IMR-90 (cell line): Measurements from ENCODE around the gene TMEM30A. TPM values are rescaled to one million over a fixed set of nuclear protein-coding genes. Genes with fewer than 3 reads are reported as not detected.

Experiments used
- ATAC-seq: fragments of 200-7000 bp; cut with Tn5 transposase; 2 replicates; pipeline ENCODE4 v1.9.1; 2020; ENCODE audit warnings: low read depth, mild to moderate bottlenecking, moderate library complexity
- BruUV-seq: library from RNA; stranded (reverse); fragments of 400-500 nt; replicated peaks from 2 replicates; lab custom pipeline; 2021; lab: Mats Ljungman, UMichigan
- CTCF ChIA-PET: fragments of 300-600 bp; formaldehyde crosslinking; extraction: SDS; loops from one replicate; lab custom pipeline; 2021; ENCODE audit warnings: antibody characterized with exemption; lab: Yijun Ruan, JAX
- POLR2A ChIA-PET: fragments of 300-600 bp; sonication (Branson Sonifier 250); formaldehyde crosslinking; loops from one replicate; lab custom pipeline; 2022; ENCODE audit warnings: antibody characterized with exemption; ENCODE audit not compliant: unreplicated experiment; lab: Charles Lee
- DNase-seq: peaks from one replicate; pipeline ENCODE4 v3.0.0; 2013
- H2AFZ ChIP-seq: replicated peaks from 2 replicates; pipeline ENCODE3; 2013; ENCODE audit warnings: low read length, mild to moderate bottlenecking; ENCODE audit not compliant: poor library complexity
- H2AK5ac ChIP-seq: 2 replicates; pipeline ENCODE4 v1.6.1; 2013; ENCODE audit warnings: low read depth, low read length, inconsistent platforms
- H2AK9ac ChIP-seq: replicated peaks from 2 replicates; pipeline ENCODE3; 2013; ENCODE audit warnings: mild to moderate bottlenecking, low read depth, low read length, moderate library complexity; ENCODE audit not compliant: poor library complexity
- H2BK120ac ChIP-seq: 2 replicates; pipeline ENCODE4 v1.6.1; 2013; ENCODE audit warnings: low read depth, low read length, inconsistent platforms
- H2BK15ac ChIP-seq: 3 replicates; pipeline ENCODE4 v1.6.1; 2013; ENCODE audit warnings: low read depth, low read length, inconsistent platforms
- H2BK20ac ChIP-seq: 2 replicates; pipeline ENCODE4 v1.6.1; 2013; ENCODE audit warnings: low read depth, mild to moderate bottlenecking, inconsistent platforms, low read length, moderate library complexity
- H2BK5ac ChIP-seq: 2 replicates; pipeline ENCODE4 v1.6.1; 2013; ENCODE audit warnings: mild to moderate bottlenecking, low read depth, low read length, inconsistent platforms; ENCODE audit not compliant: poor library complexity, severe bottlenecking
- H3K14ac ChIP-seq: replicated peaks from 2 replicates; pipeline ENCODE4 v1.6.1; 2013; ENCODE audit warnings: low read depth, low read length, inconsistent platforms
- H3K18ac ChIP-seq: 2 replicates; pipeline ENCODE4 v1.6.1; 2013; ENCODE audit warnings: low read depth, low read length, control low read depth
- H3K23ac ChIP-seq: 2 replicates; pipeline ENCODE4 v1.6.1; 2013; ENCODE audit warnings: low read depth, low read length, inconsistent platforms
- H3K27ac ChIP-seq: 2 replicates; pipeline ENCODE4 v1.5.1; 2013; ENCODE audit warnings: mild to moderate bottlenecking, control low read depth, low read length; ENCODE audit not compliant: insufficient read depth
- H3K27me3 ChIP-seq: 2 replicates; pipeline ENCODE4 v1.6.1; 2013; ENCODE audit warnings: low read length; ENCODE audit not compliant: control insufficient read depth, insufficient read depth
- H3K36me3 ChIP-seq: 2 replicates; pipeline ENCODE4 v1.6.1; 2013; ENCODE audit warnings: low read length, mixed read lengths; ENCODE audit not compliant: control insufficient read depth, insufficient read depth
- H3K4ac ChIP-seq: 2 replicates; pipeline ENCODE4 v1.6.1; 2013; ENCODE audit warnings: low read depth, low read length, inconsistent platforms
- H3K4me1 ChIP-seq: 2 replicates; pipeline ENCODE4 v1.6.1; 2013; ENCODE audit warnings: low read length, mixed read lengths; ENCODE audit not compliant: control insufficient read depth, insufficient read depth
- H3K4me2 ChIP-seq: 2 replicates; pipeline ENCODE4 v1.6.1; 2013; ENCODE audit warnings: low read depth, mild to moderate bottlenecking, control low read depth, low read length, moderate library complexity
- H3K4me3 ChIP-seq: 2 replicates; pipeline ENCODE4 v1.5.1; 2013; ENCODE audit warnings: low read depth, mild to moderate bottlenecking, control low read depth, low read length, moderate library complexity; ENCODE audit not compliant: insufficient read depth
- H3K56ac ChIP-seq: 2 replicates; pipeline ENCODE4 v1.6.1; 2013; ENCODE audit warnings: low read length, inconsistent platforms; ENCODE audit not compliant: insufficient read depth; ENCODE audit errors: extremely low read depth
- H3K79me1 ChIP-seq, 2 experiments: 2 replicates each; pipeline ENCODE4 v1.6.1; 2013; ENCODE audit warnings: low read length in 2 of 2, inconsistent platforms in 1 of 2, low read depth in 1 of 2
- H3K9ac ChIP-seq: 2 replicates; pipeline ENCODE4 v1.6.1; 2013; ENCODE audit warnings: low read depth, low read length, control low read depth
- H3K9me1 ChIP-seq: 2 replicates; pipeline ENCODE4 v1.6.1; 2013; ENCODE audit warnings: low read length, inconsistent platforms; ENCODE audit not compliant: insufficient read depth
- H3K9me3 ChIP-seq: 2 replicates; pipeline ENCODE4 v1.6.1; 2013; ENCODE audit warnings: low read length; ENCODE audit not compliant: control insufficient read depth, insufficient read depth
- H4K20me1 ChIP-seq: 2 replicates; pipeline ENCODE4 v1.6.1; 2013; ENCODE audit warnings: low read length, inconsistent platforms; ENCODE audit not compliant: insufficient read depth
- H4K5ac ChIP-seq: 2 replicates; pipeline ENCODE4 v1.6.1; 2013; ENCODE audit warnings: mild to moderate bottlenecking, low read depth, low read length, control low read depth
- H4K8ac ChIP-seq, 2 experiments: 2 replicates each; pipeline ENCODE4 v1.6.1; 2013; ENCODE audit warnings: low read depth in 2 of 2, low read length in 2 of 2, control low read depth in 1 of 2, inconsistent platforms in 1 of 2
- H4K91ac ChIP-seq: 2 replicates; pipeline ENCODE4 v1.6.1; 2013; ENCODE audit warnings: low read depth, low read length, inconsistent platforms; ENCODE audit not compliant: insufficient read depth
- SMC3 ChIP-seq: fragments of 150-350 bp; IDR thresholded peaks from 2 replicates; pipeline ENCODE4 v1.6.1; 2016; ENCODE audit warnings: low read depth, mild to moderate bottlenecking, antibody characterized with exemption, low read length, moderate library complexity
- WGBS, 2 experiments: methylation state at CpG; one replicate each; pipeline versions ENCODE4 v1.1.5 to v1.1.7; 2013; ENCODE audit warnings: missing lambda C conversion rate in 2 of 2; ENCODE audit not compliant: insufficient read length in 1 of 2; ENCODE audit errors: extremely low coverage in 2 of 2; 5-methylcytosine and 5-hydroxymethylcytosine counted together
- dilution Hi-C: fragments of 300-500 bp; cut with HindIII; formaldehyde crosslinking; loops from one replicate; pipeline ENCODE4 v1.14.3; 2018; ENCODE audit warnings: low sequenced_read_pairs; ENCODE audit not compliant: unreplicated experiment
- in situ Hi-C: fragments of 300-500 bp; cut with MboI; formaldehyde crosslinking; loops from 3 replicates; pipeline ENCODE4 v1.14.3; 2019; ENCODE audit warnings: low sequenced_read_pairs, inconsistent platforms, mixed read lengths
- intact Hi-C: fragments of 100-400 bp; cut with micrococcal nuclease; formaldehyde crosslinking; loops from 2 replicates; pipeline ENCODE4 v1.10.0; 2022
- polyA plus RNA-seq, 3 experiments: library from polyadenylated mRNA; depleted of rRNA; stranded (reverse); fragments of >200 nt; gene quantifications; 2 replicates each; pipeline ENCODE4 v1.2.3, GENCODE V29; 2012; ENCODE audit warnings: low replicate concordance in 1 of 3
- total RNA-seq: library from RNA; depleted of rRNA; stranded (reverse); fragments of >200 nt; gene quantifications from 2 replicates; pipeline ENCODE4 v1.2.3, GENCODE V29; 2012
- TF ChIP-seq, protein P1 (sequence below): conservative IDR thresholded peaks from 2 replicates; pipeline ENCODE4 v1.5.1; 2012; ENCODE audit warnings: mild to moderate bottlenecking, low read depth, low read length, improper control_type of control experiment

TMEM30A gene
- total and polyA plus RNA-seq, 2 of the 4 experiments (the other 2 are of a cell fraction) = 48.5 to 111 TPM

DNA sequence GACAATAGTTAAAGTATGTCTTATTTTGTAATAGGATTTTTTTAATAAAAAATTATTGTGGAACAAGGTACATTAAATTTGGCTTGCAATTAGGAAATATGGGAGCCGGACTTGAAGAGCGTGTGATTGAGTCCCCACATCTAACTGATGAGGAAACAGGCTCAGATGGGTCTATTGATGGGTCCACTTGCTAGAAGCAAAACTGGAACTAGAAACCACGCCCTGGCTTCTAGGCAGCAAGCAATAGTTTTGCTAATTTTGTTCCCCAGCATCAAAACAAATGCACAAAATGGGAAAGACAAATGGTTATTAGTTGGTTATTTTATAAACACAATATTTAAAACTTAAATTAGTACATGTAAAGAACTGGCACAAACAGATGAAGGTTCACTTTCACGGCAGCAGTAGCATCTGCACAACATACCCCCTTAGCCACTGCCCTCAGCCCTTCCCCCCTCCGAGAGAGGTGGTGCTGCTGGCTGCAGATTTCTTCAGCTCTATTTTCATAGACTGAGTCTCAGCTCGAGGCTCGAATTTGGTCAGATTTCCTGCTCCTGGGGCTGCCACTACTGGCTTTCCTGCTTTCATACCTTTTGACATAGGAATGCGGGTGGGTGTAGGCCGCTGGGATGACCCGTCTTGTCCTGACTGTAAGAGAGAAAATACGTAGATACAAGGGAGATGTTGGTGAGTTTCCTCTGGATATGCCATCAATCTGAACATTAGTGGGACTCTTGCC is 23.8 kb upstream of the TMEM30A start:
- in situ Hi-C loops = no loop called here
- H2BK20ac ChIP-seq = no peak overlapping the region

More for the DNA sequence above, 23.8 kb upstream of the TMEM30A start:
- no peaks in the 10 kb centered on the region for H3K36me3 ChIP-seq
- H4K8ac ChIP-seq = no peak overlapping the region
- peaks cover under 1% of the 10 kb centered on the region; the same call in 1 of the 2 replicates for H3K9me3 ChIP-seq
- no peaks in the 10 kb centered on the region; the same call in 1 of the 2 replicates for H3K27me3 ChIP-seq
- DNase-seq (no peak), ATAC-seq (no peak)
- no peak overlapping the region for H3K4me2 ChIP-seq
- TF ChIP-seq, protein P1, sequence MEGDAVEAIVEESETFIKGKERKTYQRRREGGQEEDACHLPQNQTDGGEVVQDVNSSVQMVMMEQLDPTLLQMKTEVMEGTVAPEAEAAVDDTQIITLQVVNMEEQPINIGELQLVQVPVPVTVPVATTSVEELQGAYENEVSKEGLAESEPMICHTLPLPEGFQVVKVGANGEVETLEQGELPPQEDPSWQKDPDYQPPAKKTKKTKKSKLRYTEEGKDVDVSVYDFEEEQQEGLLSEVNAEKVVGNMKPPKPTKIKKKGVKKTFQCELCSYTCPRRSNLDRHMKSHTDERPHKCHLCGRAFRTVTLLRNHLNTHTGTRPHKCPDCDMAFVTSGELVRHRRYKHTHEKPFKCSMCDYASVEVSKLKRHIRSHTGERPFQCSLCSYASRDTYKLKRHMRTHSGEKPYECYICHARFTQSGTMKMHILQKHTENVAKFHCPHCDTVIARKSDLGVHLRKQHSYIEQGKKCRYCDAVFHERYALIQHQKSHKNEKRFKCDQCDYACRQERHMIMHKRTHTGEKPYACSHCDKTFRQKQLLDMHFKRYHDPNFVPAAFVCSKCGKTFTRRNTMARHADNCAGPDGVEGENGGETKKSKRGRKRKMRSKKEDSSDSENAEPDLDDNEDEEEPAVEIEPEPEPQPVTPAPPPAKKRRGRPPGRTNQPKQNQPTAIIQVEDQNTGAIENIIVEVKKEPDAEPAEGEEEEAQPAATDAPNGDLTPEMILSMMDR = no peak
- no peak for TF ChIP-seq SMC3
- H2AK5ac ChIP-seq = no peak overlapping the region
- no peak overlapping the region for H3K4ac ChIP-seq
- no peak overlapping the region for H3K27ac ChIP-seq
- no peak overlapping the region for H4K91ac ChIP-seq
- no peak overlapping the region for H3K23ac ChIP-seq
- no peak overlapping the region for H3K4me3 ChIP-seq
- H4K20me1 ChIP-seq = no peaks in the 10 kb centered on the region
- intact Hi-C loops (loop anchor here (5.0 kb wide), 1 partner anchor 89 kb away; no protein-coding TSS in a partner anchor), dilution Hi-C loops (no loop called here)
- no peak overlapping the region for H3K56ac ChIP-seq
- POLR2A ChIA-PET = no interaction called here
- H2BK5ac ChIP-seq = no peak overlapping the region
- H3K18ac ChIP-seq = no peak overlapping the region
- H2AFZ ChIP-seq = no peak overlapping the region
- H3K9ac ChIP-seq = no peak overlapping the region
- H2BK120ac ChIP-seq = no peak overlapping the region
- CTCF ChIA-PET = interaction anchor here (1.1 kb wide), 1 partner anchor 10 kb away, joined by 3 read pairs; no protein-coding TSS in a partner anchor
- no TSS peak for BruUV-seq
- 63% methylated on average over 4 of the region's 11 CpGs; no CpG with 5 or more reads in 1 of the 2 experiments for WGBS, 2 experiments
- no peak overlapping the region for H3K14ac ChIP-seq
- no peaks in the 10 kb centered on the region for H3K79me1 ChIP-seq
- no peaks in the 10 kb centered on the region; the same call in 1 of the 2 replicates for H3K9me1 ChIP-seq
- H4K5ac ChIP-seq = no peak overlapping the region
- no peak overlapping the region for H2BK15ac ChIP-seq
- 0 out of 2 replicates have a peak, but pooled peaks cover 3% of the 10 kb centered on the region for H3K4me1 ChIP-seq
- H2AK9ac ChIP-seq = no peak overlapping the region
